ENCODE results near the gene TRIM2.

Gene TRIM2

GRCh38 chr4:153222707-153223426, 18.6 kb downstream of the TRIM2 start:
- DNase-seq (ENCODE audit: low read depth in 3 of 3): no peak

- no peak for DNase-seq (ENCODE audit: low read depth in 3 of 3)
These were observed 19.2 kb downstream of the TRIM2 start for GRCh38 chr4:153223427-153223801.

DNA sequence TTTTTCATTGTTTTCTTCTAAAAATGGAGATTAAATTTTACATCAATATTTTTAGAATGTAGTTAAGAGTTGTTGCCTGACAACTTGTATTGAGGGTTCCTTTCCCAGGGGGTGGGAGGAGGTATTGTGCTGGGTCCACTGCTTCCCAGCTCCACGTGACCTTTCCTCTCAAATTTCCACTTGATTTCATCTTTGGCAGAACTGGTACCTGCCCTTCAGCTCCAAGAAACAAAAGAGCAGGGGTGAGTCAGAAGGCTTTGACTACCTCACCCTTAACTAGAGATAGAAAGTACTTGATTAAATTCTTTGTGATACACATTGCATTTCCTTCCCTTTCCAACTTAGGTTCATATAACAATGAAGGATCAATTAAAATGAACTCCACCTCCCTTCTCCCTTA, 19.7 kb downstream of the TRIM2 start:
- no peak for DNase-seq (ENCODE audit: low read depth in 3 of 3)

GRCh38 chr4:153224474-153224873, 20.2 kb downstream of the TRIM2 start:
- DNase-seq (ENCODE audit: low read depth in 3 of 3): no peak

- DNase-seq (ENCODE audit: low read depth in 3 of 3): no peak
These were observed 23.3 kb downstream of the TRIM2 start for GRCh38 chr4:153227469-153228075.

- DNase-seq (ENCODE audit: low read depth in 3 of 3): no peak
These were observed 24.4 kb downstream of the TRIM2 start for GRCh38 chr4:153228512-153229140.

- no peak for DNase-seq (ENCODE audit: low read depth in 3 of 3)
These were observed 25.3 kb downstream of the TRIM2 start for GRCh38 chr4:153229545-153229944.

GRCh38 chr4:153232768-153233167, 28.5 kb downstream of the TRIM2 start:
- no peak for DNase-seq (ENCODE audit: low read depth in 3 of 3)

DNA sequence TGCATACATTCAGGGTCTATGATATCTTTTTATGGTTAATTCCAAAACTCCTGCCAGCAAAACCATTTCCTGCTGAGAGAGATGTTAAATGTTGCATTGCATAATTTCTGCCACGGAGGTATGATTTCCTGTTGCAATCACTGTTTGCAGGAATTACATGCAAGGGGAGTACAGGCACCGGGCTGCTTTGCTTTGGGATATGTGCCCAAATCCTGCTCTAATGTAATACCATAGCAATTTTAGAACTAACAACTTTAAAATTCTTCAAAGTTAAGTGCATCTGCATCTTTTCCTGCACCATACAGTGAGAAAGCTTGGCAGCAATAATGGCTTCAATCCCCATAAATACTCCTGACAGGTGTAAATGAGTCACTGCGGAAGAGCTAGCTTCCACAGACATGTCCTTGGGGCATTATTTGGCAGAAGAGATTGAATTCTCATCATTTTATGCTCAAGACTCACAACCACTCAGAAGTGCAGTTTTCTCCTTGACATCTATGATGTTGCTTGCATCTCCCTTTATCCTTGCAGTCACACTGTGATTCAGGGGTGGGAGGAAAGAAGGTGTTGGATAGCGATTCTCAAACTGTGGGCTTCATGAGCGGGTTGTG, 29.6 kb downstream of the TRIM2 start:
- no peak for DNase-seq (ENCODE audit: low read depth in 3 of 3)

DNA sequence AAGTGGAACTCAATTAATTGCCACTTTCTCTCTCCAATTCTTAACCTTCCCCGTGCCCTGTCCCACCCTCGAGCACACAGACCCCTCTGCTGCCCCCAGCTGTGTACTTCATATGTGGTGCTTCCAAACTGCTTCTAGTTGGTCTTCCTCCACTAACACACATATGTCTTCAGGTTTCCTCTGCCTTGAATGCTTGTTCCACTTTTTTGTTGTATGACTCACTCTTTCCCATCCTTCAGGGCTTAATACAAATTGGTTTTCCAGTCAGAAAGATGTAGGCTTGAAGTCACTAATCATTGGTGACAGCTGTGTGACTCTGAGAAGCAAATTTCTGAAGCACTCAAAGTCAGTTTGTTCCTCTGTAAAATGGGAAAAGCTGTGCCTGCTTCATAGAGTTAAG, 30.6 kb downstream of the TRIM2 start:
- no peak for DNase-seq (ENCODE audit: low read depth in 3 of 3)

DNA sequence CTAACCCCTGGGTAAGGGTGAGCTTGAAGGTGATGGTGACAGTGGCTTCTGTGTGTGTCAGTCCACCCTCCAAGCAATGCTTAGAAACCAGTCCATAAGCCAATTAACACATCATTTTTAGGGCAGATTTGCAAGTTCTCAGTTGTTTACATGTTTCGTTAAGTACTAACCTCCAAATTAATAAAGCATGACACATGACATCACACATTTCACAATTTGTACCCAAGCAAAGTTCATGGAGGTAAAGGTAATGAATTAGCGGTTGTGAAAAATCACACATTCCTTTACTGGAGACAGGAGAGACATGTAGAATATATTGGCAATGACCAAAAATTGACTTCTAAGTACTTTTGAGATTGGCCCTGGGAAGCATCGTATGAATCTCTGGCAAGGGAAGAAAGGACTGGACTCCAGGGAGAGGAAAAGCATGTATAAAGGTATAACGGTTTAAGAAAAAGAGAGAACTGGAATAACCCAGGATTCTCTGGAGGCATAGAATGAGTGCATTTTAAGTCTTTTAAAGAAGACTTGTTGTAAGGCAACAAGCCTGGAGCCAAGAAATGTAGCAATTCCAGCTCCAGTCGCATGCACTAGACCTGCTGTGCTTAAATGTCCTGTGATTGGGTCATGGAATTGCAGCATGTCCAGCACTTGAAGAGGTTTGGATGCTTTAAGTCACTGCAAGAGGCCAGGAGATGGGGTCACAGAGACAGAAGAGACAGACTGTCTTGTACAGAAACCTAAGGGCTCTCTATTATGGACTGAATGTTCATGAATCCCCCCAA, 34.1 kb downstream of the TRIM2 start:
- no peak for DNase-seq (ENCODE audit: low read depth in 3 of 3)

DNA sequence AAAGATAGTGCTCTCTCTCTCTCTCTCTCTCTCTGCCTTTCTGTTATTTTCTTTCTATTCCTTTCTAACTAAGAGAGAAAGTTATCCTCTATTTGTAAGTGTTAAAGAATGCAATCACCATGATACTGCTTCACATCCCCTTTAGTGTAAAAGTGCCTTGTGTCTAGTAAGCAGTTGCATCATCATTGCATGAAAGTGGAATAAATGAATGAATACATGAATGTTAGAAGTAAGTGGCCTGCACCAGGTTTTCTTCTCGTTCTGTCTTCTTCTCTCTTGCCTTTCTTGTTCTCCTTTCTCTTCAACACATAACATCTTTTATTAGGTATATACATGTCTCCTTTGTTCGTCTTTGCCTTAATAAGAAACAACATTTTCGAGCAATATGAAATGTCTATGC, 35.2 kb downstream of the TRIM2 start:
- no peak for DNase-seq (ENCODE audit: low read depth in 3 of 3)

- DNase-seq (ENCODE audit: low read depth in 3 of 3): no peak
These were observed 37.1 kb downstream of the TRIM2 start for GRCh38 chr4:153241295-153241694.

DNA sequence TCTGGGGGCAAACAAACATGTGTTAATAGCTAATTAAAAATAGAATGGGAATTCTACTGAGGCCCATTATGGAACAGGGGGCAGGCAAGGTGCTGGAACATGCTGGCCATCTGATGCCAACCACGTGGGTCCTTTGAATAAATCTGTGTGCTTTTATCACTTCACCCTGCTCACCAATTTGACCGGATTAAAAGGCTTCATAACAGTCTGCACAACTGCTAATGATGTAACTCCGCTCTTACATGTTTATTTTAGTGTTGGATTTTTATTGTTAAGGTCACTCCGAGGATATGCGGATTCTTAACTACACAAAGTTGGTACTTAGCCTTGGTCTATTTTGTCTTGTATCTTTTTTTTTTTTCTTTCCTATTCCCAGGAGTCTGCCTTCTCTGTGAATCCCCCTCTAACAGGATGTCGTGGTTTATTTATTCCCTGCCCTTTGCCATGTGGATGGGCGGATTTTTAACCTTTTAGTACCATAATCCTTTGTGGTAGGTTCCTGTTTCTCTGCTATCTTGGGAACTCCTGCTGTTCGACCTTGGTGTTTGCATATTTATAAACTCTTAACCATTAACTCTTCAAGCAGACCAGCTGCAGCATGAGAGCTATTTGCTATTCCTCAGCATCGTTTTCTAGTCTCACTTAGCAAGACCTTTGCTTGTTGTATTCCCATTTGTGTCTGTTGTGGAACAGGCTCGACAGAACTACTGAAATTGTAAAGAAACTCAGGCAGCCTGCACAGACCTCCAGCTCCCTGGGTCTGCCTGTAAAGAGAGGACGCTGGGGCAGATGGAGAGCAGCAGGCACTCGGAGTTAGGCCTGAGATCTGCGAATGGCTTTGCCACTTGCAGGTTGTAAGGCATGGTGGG, 38.0 kb downstream of the TRIM2 start:
- no peak for DNase-seq (ENCODE audit: low read depth in 3 of 3)

DNA sequence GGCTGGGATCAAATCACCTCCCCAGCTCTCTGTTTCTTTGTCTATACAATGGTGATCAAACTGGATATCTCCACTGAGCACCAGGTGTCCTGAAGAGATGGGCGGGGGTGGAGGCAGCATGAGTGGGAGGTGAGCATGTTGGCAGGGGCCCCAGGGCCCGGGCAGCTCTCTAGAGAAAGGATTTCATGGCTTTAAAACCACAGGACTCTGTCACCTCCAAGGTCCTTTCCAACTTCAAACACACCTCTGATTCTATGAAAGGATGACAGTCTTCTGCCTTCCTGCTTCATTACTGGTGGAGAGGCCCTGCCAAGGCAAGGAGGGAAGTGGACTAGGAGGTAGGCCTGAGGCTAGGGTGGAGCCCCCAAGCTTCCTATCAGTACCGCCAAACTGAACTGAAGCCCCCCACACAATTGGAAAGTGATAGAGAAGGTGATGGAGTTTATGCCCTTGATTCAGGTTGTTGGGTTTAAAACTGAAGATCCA, 38.6 kb downstream of the TRIM2 start:
- no peak for DNase-seq (ENCODE audit: low read depth in 3 of 3)

- no peak for DNase-seq (ENCODE audit: low read depth in 3 of 3)
These were observed 39.2 kb downstream of the TRIM2 start for GRCh38 chr4:153243468-153243867.

DNA sequence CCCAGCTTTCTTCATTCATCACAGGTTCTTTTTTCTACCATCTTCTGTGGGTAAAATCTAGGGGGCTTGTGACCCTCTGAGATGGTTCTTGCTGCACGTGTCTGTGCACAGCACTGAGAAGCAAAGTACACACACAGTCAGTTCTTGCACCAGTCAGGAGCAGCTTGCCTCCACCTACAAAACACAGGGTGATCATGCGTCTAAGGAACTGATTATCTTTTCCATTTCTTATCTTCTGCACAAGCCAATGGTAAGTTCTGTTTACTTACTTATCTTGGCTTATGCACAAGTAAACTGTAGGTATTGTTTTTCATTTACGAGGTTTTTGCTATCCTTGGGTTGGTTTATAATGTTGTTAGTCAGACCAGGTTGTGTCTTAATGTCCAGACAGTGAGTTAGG, 40.7 kb downstream of the TRIM2 start:
- DNase-seq (ENCODE audit: low read depth in 3 of 3): no peak

- no peak for DNase-seq (ENCODE audit: low read depth in 3 of 3)
These were observed 41.5 kb downstream of the TRIM2 start for GRCh38 chr4:153245775-153246174.

- no peak for DNase-seq (ENCODE audit: low read depth in 3 of 3)
These were observed 42.3 kb downstream of the TRIM2 start for GRCh38 chr4:153246446-153247115.

- no peak for DNase-seq (ENCODE audit: low read depth in 3 of 3)
These were observed 42.9 kb downstream of the TRIM2 start for GRCh38 chr4:153247116-153247490.

Data from stimulated activated CD4-positive, alpha-beta T cell treated with anti-CD3 and anti-CD28 coated beads, TNF-alpha, amount 100 ng/mL, for 24 hours (primary cell).